Stimulated activated CD8-positive, alpha-beta memory T cell treated with anti-CD3 and anti-CD28 coated beads, Interleukin-7, amount 100 ng/mL, for 4 hours (primary cell): ENCODE measurements around the gene FCER2.

Experiments
- DNase-seq, 2 donors: peaks; one replicate each; pipeline ENCODE4 v3.0.0-alpha.2; 2020; ENCODE audit warnings: low read depth in 2 of 2

The FCER2 gene

DNA sequence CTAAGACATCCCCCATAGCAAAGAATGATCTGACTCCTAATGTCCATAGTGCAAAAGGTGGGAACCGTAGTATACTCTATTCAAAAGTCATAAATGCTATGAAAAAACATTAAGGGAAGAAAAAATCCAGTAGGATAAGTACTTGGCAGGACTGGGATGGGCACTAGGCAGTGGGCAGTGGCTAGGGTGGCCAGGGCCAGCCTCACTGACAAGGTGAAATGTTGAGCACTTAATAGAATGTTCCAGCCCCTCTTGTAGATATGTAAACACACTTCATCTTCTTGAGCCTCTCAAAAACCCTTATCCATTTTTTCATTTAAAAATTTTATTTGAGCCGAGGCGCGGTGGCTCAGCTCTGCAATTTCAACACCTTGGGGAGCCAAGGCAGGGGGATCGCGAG, 31.4 kb upstream of the FCER2 start:
- DNase-seq = no peak

DNA sequence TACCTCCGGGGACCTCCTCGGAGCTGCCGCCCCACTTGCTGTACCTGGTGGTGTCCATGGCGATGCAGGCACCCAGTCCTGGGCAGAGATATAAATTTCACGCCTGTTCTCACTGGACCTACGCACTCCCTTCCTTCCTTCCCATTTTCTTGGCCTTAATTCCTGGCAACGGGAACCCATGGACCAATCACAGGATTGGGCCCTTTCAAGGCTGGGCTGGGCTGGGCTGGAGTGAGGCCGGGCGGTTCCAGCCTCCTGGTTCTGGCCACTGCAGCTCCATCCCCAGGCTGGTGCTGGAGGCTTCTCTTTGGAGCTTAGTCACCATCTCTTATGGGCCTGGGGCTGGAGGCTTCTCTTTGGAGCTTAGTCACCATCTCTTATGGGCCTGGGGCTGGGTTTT, 30.1 kb upstream of the FCER2 start, which contains the start of gene CLEC4G:
CLEC4G (minus strand) TSS at position 66 of the 400 bp plus-strand sequence; CDS start at position 58, 8 bp downstream.
- no peak for DNase-seq

DNA sequence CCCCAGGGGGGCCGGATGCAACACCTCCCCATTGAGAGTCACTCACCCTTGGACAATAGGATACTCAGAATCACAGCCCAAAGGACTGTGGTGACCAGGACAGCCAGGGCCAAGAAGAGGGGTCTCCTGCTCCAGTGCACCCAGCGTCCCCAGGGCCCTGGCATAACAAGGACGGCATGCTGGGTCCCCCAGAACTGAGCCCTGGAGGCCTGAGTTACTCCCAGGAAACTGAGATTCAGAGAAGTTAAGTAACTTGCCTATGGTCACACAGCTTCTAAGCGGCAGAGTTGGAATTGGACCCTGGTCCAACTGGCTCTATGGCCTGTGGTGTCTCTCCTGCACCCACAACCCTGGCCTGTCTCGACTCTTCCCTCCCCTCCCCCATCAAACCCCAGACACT, 29.7 kb upstream of the FCER2 start:
- no peak for DNase-seq

DNA sequence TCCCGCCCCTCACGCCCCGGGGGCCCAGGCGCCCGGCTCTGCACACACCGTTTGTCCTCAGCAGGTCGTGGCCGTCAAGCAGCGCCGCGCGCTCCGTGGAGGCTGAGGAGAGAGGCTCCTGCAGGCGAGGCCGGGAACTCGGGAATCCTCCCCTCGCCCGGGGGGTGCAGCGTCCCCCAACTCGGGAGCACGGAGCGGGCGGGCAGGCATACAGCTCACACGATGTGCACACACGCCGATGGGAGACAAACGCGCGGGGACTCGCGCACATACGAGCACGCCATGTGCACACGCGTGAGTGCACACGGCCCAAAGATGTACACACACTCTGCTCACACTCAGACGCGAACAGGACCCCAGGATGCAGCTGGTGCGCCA, 29.3 kb upstream of the FCER2 start:
- DNase-seq = no peak

DNA sequence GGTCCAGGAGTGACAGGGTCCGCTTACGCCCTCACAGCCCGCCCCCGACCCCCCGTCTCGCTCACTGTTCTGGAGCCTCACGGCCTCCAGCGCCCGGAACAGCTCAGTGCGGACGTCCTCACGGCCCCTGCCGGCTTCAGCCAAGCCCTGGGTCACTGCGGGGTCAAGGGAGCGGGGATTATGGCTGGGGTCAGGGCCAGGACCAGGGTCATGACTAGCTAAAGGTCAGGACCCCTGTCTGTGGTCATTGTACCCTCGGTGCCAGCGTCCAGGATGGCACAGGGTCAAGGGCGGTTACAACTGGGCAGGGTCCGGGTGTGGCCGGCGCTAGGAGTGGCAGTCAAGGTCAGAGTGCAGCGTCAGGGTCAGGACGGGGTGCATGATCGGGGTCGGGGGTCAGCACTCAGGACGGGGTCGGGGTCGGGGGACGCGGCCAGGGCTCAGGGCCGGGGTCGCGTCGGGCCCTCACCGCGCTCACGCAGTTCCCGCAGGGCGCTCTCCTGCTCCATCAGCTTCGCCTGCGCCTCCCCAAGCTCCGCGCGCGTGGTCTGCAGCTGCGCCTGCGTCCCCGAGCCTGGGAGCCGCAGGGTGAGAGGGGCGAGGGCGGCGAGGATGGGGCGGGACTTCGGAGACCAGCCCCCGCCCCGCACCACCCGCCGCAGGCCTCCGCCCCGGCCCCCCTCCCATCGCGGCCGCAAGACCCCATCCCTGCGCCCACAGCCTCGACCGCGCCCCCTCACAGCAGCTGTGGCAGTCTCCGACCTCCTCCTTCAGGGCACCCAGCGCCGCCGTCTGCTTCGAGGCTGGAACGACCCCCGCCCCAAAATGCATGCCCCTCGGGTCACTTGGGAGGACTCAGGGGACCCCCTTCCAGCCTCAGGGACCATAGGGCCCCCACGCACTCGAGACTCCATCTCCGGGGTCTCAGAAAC, 28.6 kb upstream of the FCER2 start:
- no peak for DNase-seq

DNA sequence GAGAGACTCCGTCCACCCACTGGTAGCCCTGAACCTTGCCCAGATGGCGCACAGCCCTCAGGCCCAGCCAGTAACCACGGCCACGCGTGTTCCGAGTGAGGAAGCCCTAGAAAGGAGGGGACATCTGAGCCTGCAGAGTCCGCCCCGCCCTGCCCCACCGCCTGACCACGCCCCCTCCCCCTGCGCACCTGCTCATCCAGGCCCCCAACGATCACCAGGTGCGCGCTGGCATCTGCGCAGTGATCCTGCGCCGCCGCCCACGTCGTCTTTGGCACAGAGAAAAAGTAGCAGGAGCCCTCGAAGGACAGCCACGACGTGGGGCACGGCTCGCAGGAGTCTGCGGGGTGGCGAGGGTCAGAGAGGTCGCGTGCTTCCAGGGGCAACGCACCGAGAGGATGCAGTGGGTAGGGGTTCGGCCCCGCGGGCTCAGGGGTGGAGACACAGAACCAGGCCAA, 27.9 kb upstream of the FCER2 start:
- no peak for DNase-seq

DNA sequence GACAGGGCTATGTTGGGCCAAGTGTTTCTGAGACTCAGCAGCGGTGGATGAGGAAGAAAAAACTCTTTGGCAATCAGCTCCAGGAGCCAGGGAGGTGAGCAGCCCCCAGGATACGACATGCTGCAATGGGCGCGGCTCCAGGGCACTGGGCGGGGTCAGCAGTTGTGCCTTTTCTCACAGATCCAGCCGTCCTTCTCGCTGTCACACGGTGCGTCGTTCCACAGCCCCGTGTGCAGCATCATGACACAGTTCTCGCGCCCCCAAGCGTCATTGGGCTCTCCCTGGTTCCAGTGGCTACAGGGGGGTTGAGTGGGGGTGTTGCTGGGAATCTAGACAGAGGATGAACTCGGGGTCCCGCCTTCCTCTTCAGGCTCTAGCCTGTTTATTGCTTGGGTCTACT, 27.3 kb upstream of the FCER2 start:
- no peak for DNase-seq

DNA sequence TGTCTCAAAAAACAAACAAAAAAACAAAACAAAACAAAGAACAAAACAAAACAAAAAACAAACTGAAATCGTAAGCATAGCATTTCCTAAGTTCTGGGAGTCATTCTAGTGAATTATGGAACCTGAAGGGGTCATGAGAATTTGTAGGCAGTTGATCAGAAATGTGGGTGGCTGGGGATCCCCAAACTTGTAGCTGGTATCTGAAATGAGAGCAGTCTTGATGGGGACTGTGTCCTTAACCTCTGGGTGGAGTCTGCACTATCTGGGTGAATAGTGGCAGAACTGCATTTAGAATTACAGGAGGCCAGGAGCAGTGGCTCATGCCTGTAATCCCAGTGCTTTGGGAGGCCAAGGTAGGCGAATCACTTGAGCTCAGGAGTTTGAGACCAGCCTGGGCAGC, 23.9 kb upstream of the FCER2 start:
- DNase-seq = no peak

DNA sequence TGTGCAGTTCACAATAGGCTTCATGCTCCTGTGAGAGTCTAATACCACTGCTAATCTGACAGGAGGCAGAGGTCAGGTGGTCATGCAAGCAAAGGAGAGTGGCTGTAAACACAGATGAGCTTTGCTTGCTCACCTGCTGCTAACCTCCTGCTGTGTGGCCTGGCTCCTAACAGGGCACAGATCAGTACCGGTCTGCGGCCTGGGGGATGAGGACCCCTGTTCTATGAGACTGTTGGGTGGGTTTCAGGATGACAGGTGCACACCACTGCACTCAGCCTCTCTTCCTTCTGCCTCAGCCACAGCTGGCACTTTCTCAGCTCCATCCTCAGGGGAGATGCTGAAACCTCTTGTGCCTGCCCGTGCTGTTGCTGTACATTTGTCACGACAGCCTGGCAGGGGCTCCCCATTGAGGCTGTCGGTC, 20.3 kb upstream of the FCER2 start:
- no peak for DNase-seq

DNA sequence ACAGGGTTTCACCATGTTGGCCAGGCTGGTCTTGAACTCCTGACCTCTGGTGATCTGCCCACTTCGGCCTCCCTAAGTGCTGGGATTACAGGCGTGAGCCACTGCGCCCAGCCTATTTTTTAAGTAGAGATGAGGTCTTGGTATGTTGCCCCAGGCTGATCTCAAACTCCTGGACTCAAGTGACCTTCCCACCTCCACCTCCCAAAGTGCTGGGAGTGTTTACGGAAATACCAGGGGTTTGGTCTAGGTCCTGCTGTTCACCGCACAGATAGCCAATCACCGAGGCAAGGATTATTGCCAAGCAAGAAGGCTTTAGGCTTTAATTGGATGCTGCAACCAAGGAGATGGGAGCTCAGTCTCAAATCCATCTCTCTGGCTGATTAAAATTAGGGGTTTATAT, 18.4 kb upstream of the FCER2 start:
- no peak for DNase-seq

DNA sequence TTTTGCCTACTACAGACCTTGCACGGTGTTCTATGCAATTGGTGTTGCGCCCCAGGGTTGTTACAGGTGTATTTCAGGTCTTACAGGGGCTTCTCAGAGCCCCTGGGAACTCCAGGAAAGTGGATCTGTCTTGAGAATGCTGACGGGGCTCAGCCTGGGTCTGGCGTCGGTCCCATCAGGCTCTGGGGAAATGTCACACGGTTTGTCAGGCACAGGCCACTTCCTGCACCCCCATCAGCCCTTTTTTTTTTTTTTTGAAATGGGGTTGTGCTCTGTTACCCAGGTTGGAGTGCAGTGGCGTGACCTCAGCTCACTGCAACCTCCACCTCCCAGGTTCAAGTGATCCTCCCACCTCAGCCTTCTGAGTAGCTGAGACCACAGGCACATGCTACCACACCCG, 16.7 kb upstream of the FCER2 start:
- DNase-seq = no peak

DNA sequence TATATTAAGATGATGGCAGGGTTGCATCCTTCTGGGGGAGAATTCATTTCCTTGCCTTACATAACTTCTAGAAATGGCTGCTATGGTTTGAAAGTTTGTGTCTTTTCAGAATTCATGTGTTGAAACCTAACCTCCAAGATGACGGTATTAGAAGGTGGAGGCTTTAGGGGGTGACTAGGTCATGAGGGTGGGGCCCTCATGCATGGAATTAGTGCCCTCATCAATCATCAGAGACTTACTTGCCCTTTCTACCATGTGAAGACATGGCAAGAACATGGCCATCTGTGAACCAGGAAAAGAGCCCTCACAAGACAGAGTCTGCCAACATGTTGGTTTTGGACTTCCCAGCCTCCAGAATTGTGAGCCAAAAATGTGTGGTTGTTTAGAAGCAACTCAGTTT, 14.8 kb upstream of the FCER2 start:
- no peak for DNase-seq

DNA sequence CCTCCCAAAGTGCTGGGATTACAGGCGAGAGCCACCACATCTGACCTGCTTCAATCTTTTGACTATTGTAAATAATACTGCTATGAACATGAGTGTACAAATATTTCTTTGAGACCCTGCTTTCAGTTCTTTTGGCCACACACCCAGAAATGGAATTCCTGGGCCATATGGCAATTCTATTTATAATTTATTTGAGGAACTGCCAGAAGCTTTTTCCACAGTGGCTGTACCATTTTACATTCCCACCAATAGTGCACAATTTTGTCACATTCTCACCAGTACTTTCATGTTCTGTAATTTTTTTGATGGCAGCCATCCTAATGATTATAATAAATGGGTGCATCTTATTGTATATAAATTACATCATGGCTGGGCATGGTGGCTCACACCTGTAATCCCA, 13.7 kb upstream of the FCER2 start:
- no peak for DNase-seq

DNA sequence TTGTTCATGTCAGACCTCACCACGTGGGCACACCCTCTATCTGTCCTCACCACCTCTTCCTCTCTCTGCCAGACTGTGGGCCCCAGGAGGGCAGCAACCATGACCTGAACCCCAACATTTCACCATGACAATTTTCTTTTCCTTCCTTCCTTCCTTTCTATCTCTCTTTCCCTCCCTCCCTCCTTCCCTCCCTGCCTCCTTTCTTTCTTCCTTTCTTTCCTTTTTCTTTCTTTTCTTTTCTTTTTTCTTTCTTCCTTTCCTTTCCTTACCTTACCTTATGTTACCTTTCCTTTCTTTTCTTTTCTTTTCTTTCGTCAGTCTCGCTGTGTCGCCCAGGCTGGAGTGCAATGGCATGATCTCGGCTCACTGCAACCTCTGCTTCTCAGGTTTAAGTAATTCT, 8.7 kb upstream of the FCER2 start:
- no peak for DNase-seq

DNA sequence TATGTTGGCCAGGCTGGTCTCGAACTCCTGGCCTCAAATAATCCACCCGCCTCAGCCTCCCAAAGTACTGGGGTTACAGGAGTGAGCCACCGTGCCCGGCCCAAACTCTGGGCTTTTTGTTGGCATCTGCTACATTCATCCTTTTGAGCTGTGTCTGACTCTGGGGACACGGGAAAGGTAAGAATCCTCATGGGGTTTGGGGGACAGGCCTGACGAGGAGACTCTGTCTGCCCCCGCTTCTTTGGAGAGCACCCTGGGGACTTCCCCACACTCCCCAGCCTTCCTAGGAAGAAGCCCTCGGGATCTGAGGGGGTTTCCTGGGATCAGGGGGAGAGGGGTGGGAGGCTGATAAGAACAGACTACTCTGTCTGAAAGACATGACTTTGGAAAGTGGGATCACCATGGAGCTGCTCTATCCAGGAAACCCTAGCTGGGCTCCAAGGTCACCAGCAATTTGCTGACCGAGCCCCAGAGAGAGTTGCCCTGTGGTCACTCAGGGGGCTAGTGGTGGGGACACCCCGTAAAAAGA, 8.1 kb upstream of the FCER2 start:
- DNase-seq = no peak

DNA sequence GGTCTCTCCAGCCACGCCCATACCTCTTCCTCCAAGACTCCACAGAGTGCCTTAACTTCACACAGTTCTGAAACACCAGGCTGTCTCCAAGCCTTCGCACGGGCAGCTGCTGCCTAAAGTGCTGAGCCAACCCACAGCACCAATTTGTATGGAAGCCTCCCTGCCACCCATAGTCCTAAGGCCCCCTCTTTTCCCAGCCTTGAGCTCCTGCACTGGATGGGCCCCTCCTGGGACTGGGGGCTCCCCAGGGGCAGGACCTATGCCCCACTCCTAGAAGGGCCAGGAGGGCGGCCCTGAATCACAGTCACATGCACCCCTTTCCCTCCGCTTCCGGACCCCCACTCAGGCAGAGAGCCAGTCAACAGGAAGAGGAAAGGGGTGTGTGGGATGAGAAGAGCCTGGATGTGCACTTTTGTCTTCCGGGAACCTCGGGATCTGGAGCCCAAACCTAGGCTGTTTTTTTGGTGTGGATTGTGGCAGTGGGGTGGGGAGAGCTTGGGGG, 5.1 kb upstream of the FCER2 start:
- DNase-seq = no peak

DNA sequence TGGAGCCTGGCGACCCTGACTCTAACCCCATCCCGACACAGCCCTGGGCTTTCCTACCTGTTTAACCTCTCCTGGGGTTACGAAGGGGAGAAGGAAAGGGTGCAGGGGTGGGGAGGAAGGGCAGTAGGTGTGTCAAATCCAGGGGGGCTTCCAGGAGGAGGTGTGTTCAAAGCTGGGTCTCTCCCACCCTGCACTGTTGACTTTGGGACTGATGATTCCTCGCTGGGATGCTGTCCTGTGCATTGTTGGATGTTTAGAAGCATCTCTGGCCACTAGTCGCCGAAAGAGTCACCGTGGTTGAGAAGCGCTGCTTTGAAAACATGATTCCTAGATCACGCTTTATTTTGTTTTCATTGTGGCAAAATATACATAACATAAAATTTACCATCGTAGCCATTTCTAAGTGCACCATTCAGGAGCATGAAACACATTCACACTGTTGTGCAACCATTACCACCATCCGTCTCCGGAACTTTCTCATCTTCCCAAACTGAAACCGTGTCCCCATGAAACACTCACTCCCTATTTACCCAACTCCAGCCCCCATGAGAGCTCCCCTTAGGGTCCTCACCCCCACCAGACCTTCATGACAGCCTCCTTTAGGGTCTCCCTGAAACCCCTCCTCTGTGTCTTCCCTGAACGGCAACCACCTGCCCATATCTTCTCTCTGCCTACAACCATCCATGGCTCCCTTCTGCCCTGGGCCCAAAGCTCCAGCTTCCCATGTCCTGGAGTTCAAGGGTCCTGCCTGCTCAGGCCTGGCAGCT, 4.4 kb upstream of the FCER2 start:
- DNase-seq = no peak

DNA sequence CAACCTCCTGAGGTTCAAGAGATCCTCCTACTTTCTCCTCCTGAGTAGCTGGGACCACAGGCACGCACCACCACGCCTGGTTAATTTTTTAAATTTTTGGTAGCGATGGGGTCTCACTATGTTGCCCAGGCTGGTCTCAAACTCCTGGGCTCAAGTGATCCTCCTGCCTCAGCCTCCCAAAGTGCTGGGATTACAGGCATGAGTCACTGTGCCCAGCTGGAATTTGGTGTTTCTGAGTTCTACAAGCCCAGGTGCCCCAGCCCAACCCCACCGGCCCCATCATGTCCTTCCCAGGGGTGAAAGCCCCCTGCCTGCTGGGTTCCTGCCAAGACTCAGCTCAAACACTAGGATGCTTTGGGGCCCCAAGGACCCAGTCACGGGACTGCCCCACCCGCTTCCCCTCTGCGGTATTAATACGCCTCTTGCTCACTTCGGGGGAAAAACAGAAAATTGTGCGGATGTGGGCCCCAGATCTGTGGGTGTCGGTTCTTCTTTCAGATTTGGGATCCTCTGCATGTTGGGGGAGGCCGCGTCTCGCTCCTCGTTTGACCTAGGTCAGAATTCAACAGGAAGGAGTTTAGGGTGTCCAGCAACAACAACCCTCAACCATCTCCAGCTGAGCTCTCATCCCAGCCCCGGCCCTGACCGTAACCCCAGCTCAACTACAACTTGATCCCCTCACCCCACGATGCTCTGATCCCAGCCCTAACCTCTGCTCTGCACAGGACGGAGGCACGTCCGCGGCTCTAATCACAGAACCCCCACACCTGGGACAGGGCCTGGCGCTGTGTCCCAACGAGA, 3.7 kb upstream of the FCER2 start:
- peak; percentile 58 to 68 for DNase-seq

DNA sequence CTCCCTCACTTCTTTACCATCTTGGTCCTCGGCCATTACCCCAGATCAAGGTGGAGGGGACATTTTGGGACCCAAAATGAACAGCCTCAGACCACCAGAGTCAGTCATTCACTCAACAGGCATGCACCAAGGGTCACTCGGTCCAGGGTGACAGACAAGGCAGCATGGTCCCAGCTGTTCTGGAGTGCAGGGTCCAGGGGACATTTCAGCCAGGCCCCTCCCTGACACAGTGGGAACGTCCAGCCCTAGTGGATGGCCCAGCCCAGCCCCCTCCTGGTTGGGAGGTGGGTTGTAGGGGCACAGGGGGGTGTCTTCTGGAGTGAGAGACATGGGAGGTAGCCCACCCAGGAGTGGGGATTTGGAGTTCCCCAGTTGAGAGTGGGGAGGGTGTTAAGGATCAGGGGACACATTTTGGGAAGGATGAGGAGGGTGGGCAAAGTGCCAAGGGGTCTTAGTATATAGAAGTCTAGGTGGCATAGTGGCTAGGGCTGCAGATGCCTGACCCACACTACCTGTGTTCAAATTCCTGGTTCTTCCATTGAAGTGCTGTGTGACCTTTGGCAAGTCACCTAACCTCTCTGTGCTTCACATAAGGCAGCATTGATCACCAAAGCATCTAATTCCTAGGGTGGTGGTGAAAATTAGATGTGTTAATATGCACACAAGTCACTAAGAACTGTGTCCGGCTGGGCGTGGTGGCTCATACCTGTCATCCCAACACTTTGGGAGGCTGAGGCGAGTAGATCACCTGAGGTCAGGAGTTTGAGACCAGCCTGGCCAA, 2.5 kb upstream of the FCER2 start:
- no peak for DNase-seq

DNA sequence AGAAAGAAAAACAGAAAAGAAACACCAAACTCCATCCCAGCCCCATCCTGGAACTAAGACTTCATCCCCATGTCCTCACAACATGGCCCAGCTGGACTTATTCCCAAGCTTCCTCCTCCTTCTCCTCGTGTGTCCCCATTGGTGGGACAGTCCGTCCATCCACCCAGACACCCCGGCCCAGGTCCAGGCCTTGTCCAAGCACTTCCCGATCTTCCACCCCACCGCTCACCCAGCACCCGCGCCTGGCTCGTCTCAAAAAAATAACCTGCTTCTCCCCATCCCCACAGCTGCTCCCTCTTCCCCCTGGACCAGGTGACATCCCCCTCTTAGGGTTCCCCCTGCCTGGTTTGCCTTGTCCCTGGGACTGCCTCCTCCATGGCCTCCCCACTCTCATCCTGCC, 1.4 kb upstream of the FCER2 start:
- DNase-seq = no peak
